Measurements from ENCODE around the gene FAF1. TPM values are rescaled to one million over a fixed set of nuclear protein-coding genes. Genes with fewer than 3 reads are reported as not detected.
"Not testable (repeated sequence)": the region's sequence is repeated elsewhere in the genome, so short reads cannot be mapped to it uniquely, and the experiment has no call there.

FAF1 gene
- total and polyA plus RNA-seq, 9 donors, result 23.1 to 76.0 (median 57.1) TPM

GRCh38 chr1:50831300-50832061 lies 128.6 kb downstream of the FAF1 start:
- H3K4me1 ChIP-seq (ENCODE audit: insufficient read depth), result peaks cover 4% of the 10 kb centered on the region
- H3K27me3 ChIP-seq, result no peaks in the 10 kb centered on the region
- WGBS, 3 donors, result 96 to 99% (median 97%) methylated on average over 5 of the region's 5 CpGs
- TF ChIP-seq CTCF (IDR thresholded peaks at IDR 0.05), result no peak
- H3K27ac ChIP-seq, result no peak overlapping the region
- no peak for DNase-seq
- intact Hi-C loops (cut with DNase I), result no loop called here
- no peaks in the 10 kb centered on the region for H3K36me3 ChIP-seq
- H3K9me3 ChIP-seq, result no peaks in the 10 kb centered on the region
- no peak overlapping the region for H3K4me3 ChIP-seq

GRCh38 chr1:50830621-50831020 lies 129.4 kb downstream of the FAF1 start:
- Histone ChIP-seq H3K36me3 (no peaks in the 10 kb centered on the region), H3K27ac (no peak overlapping the region), H3K9me3 (no peaks in the 10 kb centered on the region), H3K27me3 (no peaks in the 10 kb centered on the region), H3K4me3 (no peak overlapping the region), H3K4me1 (ENCODE audit: insufficient read depth) (peaks cover 4% of the 10 kb centered on the region)
- no peak for TF ChIP-seq POLR2A (IDR thresholded peaks at IDR 0.05)
- TF ChIP-seq EP300 (IDR thresholded peaks at IDR 0.05), result no peak
- no peak for TF ChIP-seq CTCF (IDR thresholded peaks at IDR 0.05)
- intact Hi-C loops (cut with DNase I), result no loop called here
- DNase-seq, result no peak

GRCh38 chr1:50829014-50829958 lies 130.8 kb downstream of the FAF1 start:
- Histone ChIP-seq H3K27ac (no peak overlapping the region), H3K4me1 (ENCODE audit: insufficient read depth) (peaks cover 4% of the 10 kb centered on the region), H3K27me3 (no peaks in the 10 kb centered on the region), H3K4me3 (no peak overlapping the region), H3K9me3 (no peaks in the 10 kb centered on the region), H3K36me3 (no peaks in the 10 kb centered on the region)
- DNase-seq, result no peak
- intact Hi-C loops (cut with DNase I), result no loop called here
- 6 to 10% (median 9%) methylated on average over 1 of the region's 1 CpG for WGBS, 3 donors
- TF ChIP-seq EP300 (IDR thresholded peaks at IDR 0.05) (no peak), CTCF (IDR thresholded peaks at IDR 0.05) (no peak), POLR2A (IDR thresholded peaks at IDR 0.05) (no peak)

- Histone ChIP-seq H3K4me1 (ENCODE audit: insufficient read depth) (peaks cover 4% of the 10 kb centered on the region), H3K9me3 (no peaks in the 10 kb centered on the region), H3K36me3 (no peaks in the 10 kb centered on the region), H3K27me3 (no peaks in the 10 kb centered on the region), H3K27ac (no peak overlapping the region), H3K4me3 (no peak overlapping the region)
- TF ChIP-seq EP300 (IDR thresholded peaks at IDR 0.05), result no peak
- WGBS, 3 donors, result 95 to 98% (median 96%) methylated on average over 4 of the region's 4 CpGs
- intact Hi-C loops (cut with DNase I), result no loop called here
- DNase-seq, result no peak
Measured at GRCh38 chr1:50827546-50827945, 132.5 kb downstream of the FAF1 start.

GRCh38 chr1:50826792-50827191 lies 133.3 kb downstream of the FAF1 start:
- 98% methylated on average over 21 of the region's 21 CpGs for WGBS, 3 donors
- H3K27ac ChIP-seq; H3K27me3 ChIP-seq; intact Hi-C loops (cut with DNase I); H3K4me3 ChIP-seq; DNase-seq; H3K9me3 ChIP-seq; H3K4me1 ChIP-seq (ENCODE audit: insufficient read depth); H3K36me3 ChIP-seq: not testable (repeated sequence)

Measured in ovary (tissue), 9 donors.